Right atrium auricular region (tissue), 2 donors: ENCODE results near the gene DEGS2. TPM values are rescaled to one million over a fixed set of nuclear protein-coding genes. Genes with fewer than 3 reads are reported as not detected.

Experiments
- DNase-seq: peaks from one replicate; pipeline ENCODE4 v3.0.0-alpha.2; 2019; ENCODE audit warnings: low spot score
- H3K27ac ChIP-seq, 2 donors: fragments of 200-600 bp; sonication (generic); 1 replicate in 1 of 2; 2 replicates in 1 of 2; pipeline ENCODE4 v1.5.1; 2016 to 2019
- H3K27me3 ChIP-seq, 2 donors: fragments of 200-600 bp; sonication (generic); one replicate each; pipeline versions ENCODE4 v1.5.1 to v1.6.0; 2017 to 2019
- H3K36me3 ChIP-seq: fragments of 200-600 bp; sonication (generic); one replicate; pipeline ENCODE4 v1.5.1; 2016
- H3K4me1 ChIP-seq, 2 donors: fragments of 200-600 bp; sonication (generic); one replicate each; pipeline versions ENCODE4 v1.5.1 to v1.6.0; 2017 to 2019
- H3K4me3 ChIP-seq, 2 donors: fragments of 200-600 bp; sonication (generic); 1 replicate in 1 of 2; 2 replicates in 1 of 2; pipeline ENCODE4 v1.5.1; 2017 to 2019; ENCODE audit warnings: mild to moderate bottlenecking in 1 of 2, moderate library complexity in 1 of 2
- H3K9me3 ChIP-seq, 2 donors: fragments of 200-600 bp; sonication (generic); one replicate each; pipeline ENCODE4 v1.5.1; 2019
- CTCF ChIP-seq, 2 donors: fragments of 200-600 bp; sonication (generic); IDR thresholded peaks; one replicate each; pipeline ENCODE4 v1.5.1; 2019; ENCODE audit warnings: antibody characterized with exemption in 2 of 2
- total RNA-seq, 2 donors: library from RNA; depleted of rRNA; stranded (reverse); fragments of >200 nt; gene quantifications; one replicate each; pipeline ENCODE4 v1.1.0, GENCODE V29; 2016

DEGS2 gene
- total RNA-seq, 2 donors from 2014 or later: not detected

GRCh38 chr14:100201701-100202100, 42.3 kb upstream of the DEGS2 start:
- Histone ChIP-seq H3K9me3 (no peaks in the 10 kb centered on the region), H3K4me1 (no peaks in the 10 kb centered on the region), H3K4me3 (no peak overlapping the region), H3K27ac (no peak overlapping the region), H3K27me3 (no peaks in the 10 kb centered on the region), H3K36me3 (no peaks in the 10 kb centered on the region)
- no peak for DNase-seq
- no peak for TF ChIP-seq CTCF (IDR thresholded peaks at IDR 0.05)

- Histone ChIP-seq H3K27me3 (no peaks in the 10 kb centered on the region), H3K4me1 (no peaks in the 10 kb centered on the region), H3K27ac (no peak overlapping the region), H3K9me3 (no peaks in the 10 kb centered on the region), H3K36me3 (no peaks in the 10 kb centered on the region), H3K4me3 (no peak overlapping the region)
- TF ChIP-seq CTCF (IDR thresholded peaks at IDR 0.05): no peak
- no peak for DNase-seq
Observed at GRCh38 chr14:100200311-100200710, 40.9 kb upstream of the DEGS2 start.

GRCh38 chr14:100199240-100199860, 39.9 kb upstream of the DEGS2 start:
- no peak for DNase-seq
- H3K27ac ChIP-seq: no peak overlapping the region

GRCh38 chr14:100193417-100194357, 34.2 kb upstream of the DEGS2 start:
- peak overlapping the region; percentile 36 to 57 for H3K4me3 ChIP-seq
- no peaks in the 10 kb centered on the region for H3K9me3 ChIP-seq
- DNase-seq: no peak
- H3K27ac ChIP-seq: peak overlapping the region; percentile 89 to 90
- no peaks in the 10 kb centered on the region for H3K27me3 ChIP-seq
- no peak for TF ChIP-seq CTCF (IDR thresholded peaks at IDR 0.05)
- H3K36me3 ChIP-seq: no peaks in the 10 kb centered on the region
- peaks cover 0 to 18% of the 10 kb centered on the region in 2 donors for H3K4me1 ChIP-seq

More at GRCh38 chr14:100199240-100199860, 39.9 kb upstream of the DEGS2 start:
- H3K4me3 ChIP-seq: no peak overlapping the region
- no peaks in the 10 kb centered on the region for H3K27me3 ChIP-seq
- H3K9me3 ChIP-seq: no peaks in the 10 kb centered on the region
- H3K4me1 ChIP-seq: no peaks in the 10 kb centered on the region
- no peaks in the 10 kb centered on the region for H3K36me3 ChIP-seq
- TF ChIP-seq CTCF (IDR thresholded peaks at IDR 0.05): no peak

- peak; percentile 75 to 95 for TF ChIP-seq CTCF (IDR thresholded peaks at IDR 0.05)
- Histone ChIP-seq H3K4me1 (peaks cover 0 to 18% of the 10 kb centered on the region in 2 donors), H3K27me3 (no peaks in the 10 kb centered on the region), H3K4me3 (peak overlapping the region; percentile 36 to 57), H3K36me3 (no peaks in the 10 kb centered on the region), H3K27ac (peak overlapping the region; percentile 89 to 90), H3K9me3 (no peaks in the 10 kb centered on the region)
- peak; percentile 99 for DNase-seq
Observed at GRCh38 chr14:100192672-100193416, 33.4 kb upstream of the DEGS2 start.
